GM19043 (cell line): ENCODE results near the gene DNAJB2.
A peak's percentile ranks its signal among the peaks of the same experiment; 100 is the strongest.
"Not testable (repeated sequence)": the region's sequence is repeated elsewhere in the genome, so short reads cannot be mapped to it uniquely, and the experiment has no call there.

Source experiments
- ATAC-seq: cut with Tn5 transposase; IDR thresholded peaks from one replicate; pipeline ENCODE4 v1.9.1; 2021; ENCODE audit warnings: low read depth; ENCODE audit not compliant: unreplicated experiment

DNAJB2 gene

DNA sequence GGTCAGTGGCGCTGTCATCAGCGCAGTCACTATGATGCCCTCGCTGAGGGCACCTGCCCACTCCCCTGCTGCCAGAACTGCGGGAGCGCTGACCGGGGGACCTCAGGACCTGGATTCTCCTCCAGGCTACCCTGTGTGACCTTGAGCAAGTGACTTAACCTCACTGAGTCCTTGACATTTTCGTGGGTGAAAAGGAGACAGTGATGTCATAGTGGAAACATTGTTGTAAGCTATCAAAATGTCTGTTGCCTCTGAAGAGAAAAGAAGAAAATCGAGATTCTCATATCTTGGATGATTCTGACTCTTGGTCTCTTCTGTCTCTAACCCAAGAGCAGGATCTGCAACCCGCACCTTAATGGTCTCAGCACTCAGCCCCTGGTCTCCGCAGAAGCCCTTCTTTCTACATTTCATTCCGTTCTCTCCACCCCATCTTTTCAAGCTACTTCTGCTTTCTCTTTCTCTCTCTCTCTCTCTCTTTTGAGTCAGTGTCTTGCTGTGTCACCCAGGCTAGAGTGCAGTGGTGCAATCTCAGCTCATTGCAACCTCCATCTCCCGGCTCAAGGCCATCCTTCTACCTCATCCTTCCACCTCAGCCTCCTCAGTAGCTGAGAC, 24.5 kb upstream of the DNAJB2 start:
- ATAC-seq = peak; percentile 32

DNA sequence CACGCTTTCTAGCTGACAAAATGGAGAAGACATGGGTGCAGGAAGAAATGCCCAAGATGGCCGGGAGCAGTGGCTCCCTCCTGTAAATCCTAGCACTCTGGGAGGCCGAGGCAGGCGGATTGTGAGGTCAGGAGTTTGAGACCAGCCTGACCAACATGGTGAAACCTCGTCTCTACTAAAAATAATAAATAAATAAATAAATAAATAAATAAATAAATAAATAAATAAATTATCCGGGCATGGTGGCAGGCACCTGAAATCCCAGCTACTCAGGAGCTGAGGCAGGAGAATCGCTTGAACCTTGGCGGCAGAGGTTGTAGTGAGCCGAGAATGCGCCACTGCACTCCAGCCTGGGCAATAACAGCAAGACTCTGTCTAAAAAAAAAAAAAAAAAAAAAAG, 20.2 kb upstream of the DNAJB2 start:
- ATAC-seq = not testable (repeated sequence)

DNA sequence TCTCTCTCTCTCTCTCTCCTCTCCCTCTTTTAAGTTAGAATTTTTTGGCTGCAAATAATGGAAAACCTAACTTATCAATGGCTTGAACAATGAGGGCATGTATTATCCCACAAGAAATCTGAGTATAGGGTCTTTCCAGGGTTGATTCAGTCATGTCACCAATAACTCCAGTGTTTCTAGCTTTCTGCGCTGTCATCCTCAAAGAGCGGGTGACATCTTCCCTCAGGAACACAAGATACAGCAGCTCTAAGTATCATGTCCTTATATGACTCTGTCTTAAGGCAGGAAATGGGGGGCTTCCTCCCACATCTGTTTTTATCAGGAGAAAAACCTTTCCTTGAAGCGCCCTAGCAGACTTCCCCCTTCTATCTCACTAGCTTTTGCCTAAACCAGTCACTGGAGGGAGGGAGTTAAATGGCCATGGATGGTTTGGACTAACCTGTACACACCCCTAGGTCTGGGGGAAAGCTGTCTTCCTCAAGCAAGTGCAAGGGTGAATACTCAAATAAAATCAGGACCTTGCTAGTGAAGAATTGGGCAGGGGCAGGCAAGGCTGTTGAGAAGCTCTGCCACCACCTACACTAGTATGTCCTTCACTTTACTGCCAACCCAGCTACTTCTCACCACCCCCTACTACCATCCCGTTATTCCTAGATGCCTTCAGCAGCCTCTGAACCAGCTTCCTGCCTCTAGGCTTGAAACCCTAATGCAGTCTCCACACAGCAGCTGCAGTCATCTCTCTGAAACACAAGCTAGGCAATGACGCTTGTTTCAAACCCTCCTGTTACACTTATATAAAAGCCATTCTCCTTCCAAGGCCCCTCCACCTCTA, 17.9 kb upstream of the DNAJB2 start:
- ATAC-seq = no peak

DNA sequence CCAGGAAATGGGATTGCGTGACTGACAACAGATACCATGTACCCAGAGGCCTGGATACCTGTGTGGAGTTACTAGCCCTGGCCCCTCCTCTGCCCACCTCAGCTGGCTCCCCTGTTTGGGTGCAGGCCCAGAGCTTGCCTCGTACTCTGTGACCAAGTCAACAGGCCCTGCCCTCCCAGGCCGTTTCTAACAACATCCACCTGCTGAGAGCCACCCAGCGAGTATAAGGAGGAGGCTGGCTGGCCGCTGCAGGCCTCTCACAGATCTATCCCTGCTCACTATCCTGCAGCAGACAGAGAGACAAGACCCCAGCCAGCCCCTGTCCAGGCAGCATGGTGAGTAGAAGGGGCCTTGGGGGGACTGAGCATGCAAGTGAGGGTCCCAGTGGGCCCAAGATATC, 12.9 kb upstream of the DNAJB2 start:
- no peak for ATAC-seq

DNA sequence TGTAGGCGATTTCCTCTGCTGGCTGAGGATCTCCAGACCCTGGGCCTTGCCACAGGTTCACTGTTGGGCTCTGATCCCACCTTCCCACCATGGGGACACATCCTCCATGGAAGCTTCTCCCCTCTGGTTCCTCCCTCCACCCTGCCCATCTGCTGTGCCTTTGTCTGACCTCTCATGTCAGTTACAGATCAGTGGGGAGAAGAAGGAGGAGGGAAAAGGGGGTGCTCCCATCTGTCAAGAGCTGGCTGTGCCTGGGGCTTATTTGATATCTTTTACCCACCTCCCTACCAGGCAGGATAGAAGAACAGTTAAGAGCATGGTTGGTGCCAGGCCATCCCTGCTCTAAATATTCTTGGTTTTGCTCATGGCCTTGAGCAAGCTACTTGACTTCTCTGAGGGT, 12.3 kb upstream of the DNAJB2 start:
- no peak for ATAC-seq

DNA sequence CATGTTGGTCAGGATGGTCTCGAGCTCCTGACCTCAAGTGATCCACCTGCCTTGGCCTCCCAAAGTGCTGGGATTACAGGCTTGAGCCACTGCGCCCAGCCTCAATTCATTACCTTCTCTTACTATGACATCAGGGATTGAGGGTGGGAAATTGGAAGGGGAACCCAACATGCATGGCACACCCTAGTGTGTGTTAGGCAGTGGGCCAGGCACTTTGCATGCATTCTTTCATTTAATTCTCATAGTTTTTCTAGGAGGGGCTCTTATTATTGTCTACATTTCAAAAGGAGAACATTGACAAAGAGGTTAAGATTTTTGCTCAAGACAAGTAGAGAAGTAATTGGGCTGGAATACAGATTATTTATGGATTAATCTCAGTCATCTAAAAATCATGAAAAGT, 10.9 kb upstream of the DNAJB2 start:
- no peak for ATAC-seq

DNA sequence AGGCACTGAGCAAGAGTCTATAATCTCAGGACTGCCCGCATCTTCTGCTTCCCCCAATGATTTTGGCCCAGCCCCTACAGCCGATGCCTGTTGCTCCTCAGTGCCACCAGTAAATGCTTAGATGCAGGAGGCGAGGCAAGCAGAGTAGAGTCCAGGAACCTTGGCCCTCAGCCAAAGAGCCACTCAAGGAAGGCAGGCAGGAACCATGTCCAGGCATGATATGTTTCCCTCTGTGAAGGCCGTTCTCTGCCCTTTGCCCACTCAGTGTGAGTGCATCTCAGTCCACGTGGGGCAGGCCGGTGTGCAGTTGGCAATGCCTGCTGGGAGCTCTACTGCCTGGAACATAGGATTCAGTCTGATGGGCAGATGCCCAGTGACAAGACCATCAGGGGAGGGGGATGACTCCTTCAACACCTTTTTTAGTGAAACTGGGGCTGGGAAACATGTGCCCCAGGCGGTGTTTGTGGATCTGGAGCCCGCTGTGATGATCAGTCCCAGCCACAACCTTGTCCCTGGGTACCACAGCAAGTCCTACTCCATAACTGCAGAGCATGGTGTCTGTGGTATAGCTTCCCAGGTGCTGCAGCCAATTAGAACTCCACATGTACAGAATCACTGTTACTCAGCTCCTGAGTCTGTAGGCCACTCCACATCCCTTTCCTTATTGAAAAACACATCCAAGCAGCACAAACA, 9.7 kb upstream of the DNAJB2 start:
- no peak for ATAC-seq

DNA sequence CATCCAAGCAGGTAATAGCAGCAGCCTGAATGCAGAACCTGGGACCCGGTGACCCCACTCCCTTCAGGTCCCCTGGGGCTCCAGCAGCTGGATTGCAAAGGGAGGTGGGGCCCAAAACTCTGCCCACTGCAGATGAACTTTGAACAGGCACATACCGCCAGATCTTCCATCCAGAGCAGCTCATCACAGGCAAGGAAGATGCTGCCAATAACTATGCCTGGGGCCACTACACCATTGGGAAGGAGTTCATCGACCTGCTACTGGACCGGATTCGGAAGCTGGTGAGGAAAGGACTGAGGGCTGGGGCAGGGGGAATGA, 9.2 kb upstream of the DNAJB2 start:
- ATAC-seq = no peak

DNA sequence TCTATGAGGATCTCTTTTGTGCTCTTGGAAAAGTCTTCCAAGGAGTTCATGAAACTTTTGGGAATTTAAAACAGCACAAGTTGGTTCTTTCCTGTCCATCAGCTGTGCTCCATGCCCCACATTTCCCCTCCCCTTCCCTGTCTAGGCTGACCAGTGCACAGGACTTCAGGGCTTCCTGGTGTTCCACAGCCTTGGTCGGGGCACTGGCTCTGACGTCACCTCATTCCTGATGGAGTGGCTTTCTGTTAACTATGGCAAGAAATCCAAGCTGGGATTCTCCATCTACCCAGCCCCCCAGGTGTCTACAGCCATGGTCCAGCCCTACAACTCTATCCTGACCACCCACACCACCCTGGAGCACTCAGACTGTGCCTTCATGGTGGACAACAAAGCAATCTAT, 8.1 kb upstream of the DNAJB2 start:
- ATAC-seq = no peak

DNA sequence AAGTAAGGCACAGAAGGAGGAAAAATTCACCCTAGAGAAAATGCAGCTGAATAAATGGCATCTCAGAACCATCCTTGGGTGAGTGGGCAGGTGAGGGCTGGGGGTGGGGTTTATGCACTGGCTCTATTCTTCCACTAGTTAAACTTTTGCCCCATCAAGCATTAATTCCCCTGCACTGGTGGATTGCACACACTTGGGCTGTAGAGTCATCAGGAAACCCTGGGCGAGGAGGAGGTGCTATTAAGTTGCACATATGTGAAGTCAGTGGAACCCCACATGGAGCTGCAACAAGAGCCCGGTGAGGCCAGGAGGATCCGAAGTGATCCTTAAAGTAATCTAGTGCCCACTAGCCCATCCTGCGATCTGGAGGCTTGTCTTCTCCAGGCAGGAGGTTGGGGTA, 6.8 kb upstream of the DNAJB2 start:
- no peak for ATAC-seq

DNA sequence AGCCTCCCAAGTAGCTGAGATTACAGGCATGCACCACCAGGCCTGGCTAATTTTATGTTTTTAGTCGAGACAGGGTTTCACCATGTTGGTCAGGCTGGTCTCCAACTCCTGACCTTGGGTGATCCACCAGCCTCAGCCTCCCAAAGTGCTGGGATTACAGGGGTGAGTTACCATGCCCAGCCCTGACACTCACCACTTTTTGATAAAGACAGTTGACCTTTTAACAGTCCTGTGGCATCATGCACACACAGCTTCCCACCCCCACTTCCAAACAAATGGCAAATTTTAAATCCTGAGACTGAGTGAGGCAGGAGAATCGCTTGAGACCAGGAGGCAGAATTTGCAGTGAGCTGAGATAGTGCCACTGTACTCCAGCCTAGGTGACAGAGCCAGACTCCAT, 6.2 kb upstream of the DNAJB2 start:
- no peak for ATAC-seq

DNA sequence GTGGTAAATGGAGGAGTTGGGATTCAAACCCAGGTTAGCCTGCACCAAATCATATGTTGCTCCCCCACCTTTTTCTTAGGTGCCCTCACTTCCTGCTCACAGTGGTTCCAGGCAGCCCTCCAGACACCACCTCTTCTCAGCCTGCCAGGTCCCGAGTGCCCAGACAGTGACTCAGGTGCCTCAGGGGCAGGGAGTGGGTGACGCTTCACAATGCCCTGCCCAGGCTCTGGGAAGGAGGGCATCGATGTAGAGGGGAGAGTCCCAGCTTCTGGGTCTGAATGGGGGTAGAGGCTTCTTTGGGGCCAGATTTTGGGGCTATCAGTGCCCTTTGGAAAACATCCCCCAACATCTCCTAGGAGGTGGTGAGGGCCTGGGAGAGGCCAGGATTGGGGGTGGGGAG, 5.2 kb upstream of the DNAJB2 start:
- ATAC-seq = no peak

DNA sequence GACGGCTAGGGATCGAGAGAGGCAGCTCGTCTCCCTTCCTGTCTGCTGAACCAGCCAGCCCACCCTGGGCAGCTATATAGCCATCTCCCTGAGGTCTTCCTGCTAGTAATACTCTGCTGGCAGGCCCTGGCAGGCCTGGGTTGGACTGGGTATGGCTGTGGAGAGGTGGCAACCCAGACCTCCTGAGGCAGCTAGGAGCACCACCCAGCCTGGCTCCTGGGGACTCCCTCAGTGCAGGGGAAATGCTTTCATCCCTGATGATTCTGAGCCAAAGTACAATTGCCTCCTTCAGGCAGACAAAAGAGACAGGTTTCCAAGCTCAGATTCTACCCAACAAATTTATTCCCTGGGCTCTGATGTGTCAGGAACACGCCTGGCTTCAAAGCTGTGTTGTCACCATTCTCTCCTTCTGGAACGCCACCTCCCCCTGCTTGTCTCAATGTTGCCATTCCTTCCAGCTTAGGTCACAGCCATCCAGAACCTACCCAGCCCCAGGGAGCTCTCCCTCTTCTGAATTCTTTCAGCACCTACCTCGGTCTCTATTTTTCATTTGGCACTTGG, 4.7 kb upstream of the DNAJB2 start:
- no peak for ATAC-seq

DNA sequence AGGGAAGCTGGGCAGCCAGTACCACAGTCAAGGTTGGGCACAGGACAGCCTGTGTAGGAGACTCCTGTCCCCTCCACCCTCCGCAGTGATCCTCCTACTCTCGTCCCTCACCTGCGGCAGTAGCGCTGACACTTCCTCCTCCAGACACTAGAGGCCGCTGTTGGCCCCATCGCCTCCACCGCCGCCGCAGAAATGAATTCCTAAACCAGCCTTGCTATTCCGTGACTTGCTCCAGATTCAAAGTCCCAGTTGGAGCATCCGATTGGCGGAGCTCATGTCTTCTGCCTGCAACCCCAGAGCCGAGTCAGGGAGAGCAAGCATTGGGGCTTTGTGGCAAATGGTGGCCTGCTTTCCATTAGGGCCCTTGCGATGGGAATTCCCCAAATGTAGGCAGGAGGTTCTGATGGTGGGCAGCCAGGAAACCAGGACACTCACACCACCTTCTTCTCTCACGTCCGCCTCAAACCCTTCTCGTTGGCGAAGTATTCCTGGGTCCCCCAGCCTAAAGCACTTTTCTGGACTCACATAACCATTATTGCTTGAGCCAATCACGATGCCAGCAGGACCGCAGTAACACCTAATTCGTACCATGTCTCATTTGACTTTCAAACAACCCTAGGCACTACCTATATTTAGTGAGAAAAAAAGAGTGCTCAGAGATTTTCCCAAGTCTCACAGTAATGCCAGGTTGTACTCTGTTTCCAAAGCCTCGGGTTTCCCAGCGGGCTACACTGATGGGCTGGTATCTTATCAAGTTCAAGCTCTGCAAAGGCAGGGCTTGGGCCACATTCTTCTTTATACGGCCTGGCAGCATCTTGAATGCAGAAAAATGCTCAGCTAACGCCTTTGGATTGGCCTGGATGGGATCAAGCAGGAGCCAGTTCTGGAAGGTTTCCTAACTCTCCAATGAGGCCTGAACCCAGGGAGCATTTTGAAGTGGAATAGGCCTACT, 1.2 kb upstream of the DNAJB2 start:
- peak; percentile 31 for ATAC-seq

DNA sequence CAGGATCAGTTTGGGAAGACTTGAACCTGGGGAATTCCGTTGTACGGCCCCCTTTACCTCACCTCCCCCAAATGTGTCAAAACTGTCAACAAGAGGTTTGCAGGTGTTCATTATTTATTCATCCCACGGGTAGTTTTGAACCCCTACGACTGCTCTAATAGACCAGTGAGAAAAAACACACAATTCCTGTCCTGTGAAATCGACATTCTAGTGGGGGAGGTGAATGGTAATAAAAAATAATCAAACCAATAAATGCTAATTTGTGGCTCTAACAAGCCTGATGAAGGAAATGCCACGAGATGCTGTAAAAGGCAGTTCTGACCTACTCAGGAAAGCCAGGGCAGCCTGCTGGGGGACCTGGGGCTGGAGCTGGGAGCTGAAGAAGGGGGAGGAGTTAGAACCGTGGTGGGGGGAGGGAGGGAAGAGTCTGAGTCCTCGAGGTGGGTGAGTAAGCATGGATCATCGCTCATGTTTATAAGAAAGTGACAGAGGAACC, 463 bp upstream of the DNAJB2 start:
- no peak for ATAC-seq

DNA sequence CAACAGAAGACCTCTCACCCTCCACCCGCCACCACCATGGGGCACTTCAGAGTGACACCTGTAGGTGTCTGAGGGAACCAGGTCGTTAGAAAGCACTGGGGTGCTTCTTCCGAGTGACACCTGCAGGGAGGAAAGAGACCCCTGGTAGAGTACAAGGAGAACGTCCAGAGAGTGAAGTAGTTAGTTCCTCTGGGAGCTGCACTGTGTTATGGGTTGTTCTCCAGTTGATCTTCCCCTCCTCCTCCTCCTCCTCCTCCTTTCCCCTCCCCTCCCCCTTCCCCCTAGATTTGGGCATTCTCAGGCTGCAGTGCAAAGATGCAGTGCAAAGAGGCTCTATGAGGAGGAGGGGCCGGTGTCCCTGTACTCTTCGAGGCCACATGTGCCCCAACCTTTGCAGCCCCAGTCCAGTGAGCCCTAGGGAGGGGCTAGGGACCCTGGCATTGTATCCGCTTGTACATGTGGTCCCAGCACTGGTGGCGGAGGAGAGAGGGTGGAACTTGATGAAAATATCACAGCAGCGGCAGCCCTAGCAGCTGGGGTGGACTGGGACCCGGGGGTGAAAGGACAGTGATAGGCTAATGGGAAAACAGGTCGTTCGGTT, 850 bp downstream of the DNAJB2 start:
- ATAC-seq = no peak

DNA sequence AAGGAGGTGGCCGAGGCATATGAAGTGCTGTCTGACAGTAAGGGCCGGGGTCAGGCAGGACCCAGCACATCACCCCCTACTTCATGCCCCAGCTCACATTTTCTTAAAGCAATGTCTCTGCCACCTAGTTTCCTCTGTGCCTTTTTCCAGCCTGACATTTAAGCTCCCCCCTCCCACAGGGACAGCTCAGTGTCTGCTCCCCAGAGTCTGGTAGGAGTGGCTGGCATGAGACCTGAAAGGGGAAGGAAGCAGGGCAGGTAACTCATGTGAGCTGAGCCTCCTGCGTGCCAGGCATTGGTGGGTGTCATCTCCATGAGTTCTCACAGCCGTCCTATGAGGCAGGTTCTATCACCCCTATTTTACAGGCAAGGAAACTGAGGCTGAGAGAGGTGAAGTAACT, 1.5 kb downstream of the DNAJB2 start:
- no peak for ATAC-seq

DNA sequence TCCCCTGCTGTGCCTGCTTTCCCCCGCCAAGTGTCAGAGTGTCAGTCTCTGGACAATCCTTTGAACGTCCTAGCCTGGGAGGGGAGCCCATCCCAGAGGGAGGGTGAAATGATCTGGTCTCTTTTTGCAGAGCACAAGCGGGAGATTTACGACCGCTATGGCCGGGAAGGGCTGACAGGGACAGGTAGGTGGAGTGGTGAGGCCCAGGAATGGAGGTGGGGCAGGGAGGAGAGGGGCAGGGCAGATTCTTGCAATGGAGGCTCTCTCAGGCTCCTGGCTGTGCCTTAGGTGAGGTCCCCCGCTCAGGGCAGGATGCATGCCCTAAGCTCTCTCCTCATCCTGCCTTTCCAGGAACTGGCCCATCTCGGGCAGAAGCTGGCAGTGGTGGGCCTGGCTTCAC, 2.4 kb downstream of the DNAJB2 start:
- no peak for ATAC-seq

DNA sequence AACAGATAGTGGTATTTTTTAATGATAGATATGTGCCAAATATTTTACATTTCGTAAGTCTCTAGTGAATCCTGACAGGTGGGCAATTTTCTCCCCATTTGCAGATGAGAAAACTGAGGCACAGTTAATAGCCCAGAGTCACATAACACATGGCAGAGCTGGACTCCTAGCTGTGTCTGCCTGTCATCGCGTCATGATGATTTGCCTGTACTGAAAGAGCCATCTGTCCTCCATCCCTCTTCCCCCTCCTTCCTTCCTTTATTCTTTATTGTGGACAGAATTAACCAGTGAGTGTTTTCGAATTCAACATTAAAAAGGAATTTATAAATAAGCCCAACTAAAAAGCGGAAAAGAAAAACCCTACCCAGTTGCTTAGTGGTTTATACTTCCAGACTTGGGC, 3.2 kb downstream of the DNAJB2 start:
- ATAC-seq = no peak
